Choroid plexus epithelial cell (primary cell): ENCODE data around the gene EHMT1.

ENCODE experiments used
- DNase-seq: peaks from one replicate; pipeline ENCODE4 v3.0.0-alpha.2; 2010; ENCODE audit warnings: low read depth
- H3K4me3 ChIP-seq: 2 replicates; pipeline ENCODE4 v1.5.1; 2011; ENCODE audit warnings: low read depth, mild to moderate bottlenecking, control low read depth, low read length, moderate library complexity
- TF ChIP-seq, protein P1 (sequence below): conservative IDR thresholded peaks from 2 replicates; pipeline ENCODE4 v1.5.1; 2011; ENCODE audit warnings: low read depth, mild to moderate bottlenecking, control low read depth, inconsistent platforms, low read length, moderate library complexity

The EHMT1 gene

GRCh38 chr9:137761032-137761431 lies 142.2 kb downstream of the EHMT1 start:
- TF ChIP-seq, protein P1, sequence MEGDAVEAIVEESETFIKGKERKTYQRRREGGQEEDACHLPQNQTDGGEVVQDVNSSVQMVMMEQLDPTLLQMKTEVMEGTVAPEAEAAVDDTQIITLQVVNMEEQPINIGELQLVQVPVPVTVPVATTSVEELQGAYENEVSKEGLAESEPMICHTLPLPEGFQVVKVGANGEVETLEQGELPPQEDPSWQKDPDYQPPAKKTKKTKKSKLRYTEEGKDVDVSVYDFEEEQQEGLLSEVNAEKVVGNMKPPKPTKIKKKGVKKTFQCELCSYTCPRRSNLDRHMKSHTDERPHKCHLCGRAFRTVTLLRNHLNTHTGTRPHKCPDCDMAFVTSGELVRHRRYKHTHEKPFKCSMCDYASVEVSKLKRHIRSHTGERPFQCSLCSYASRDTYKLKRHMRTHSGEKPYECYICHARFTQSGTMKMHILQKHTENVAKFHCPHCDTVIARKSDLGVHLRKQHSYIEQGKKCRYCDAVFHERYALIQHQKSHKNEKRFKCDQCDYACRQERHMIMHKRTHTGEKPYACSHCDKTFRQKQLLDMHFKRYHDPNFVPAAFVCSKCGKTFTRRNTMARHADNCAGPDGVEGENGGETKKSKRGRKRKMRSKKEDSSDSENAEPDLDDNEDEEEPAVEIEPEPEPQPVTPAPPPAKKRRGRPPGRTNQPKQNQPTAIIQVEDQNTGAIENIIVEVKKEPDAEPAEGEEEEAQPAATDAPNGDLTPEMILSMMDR = no peak
- no peak overlapping the region for H3K4me3 ChIP-seq
- peak; percentile 61 for DNase-seq

GRCh38 chr9:137761793-137762192 lies 143.0 kb downstream of the EHMT1 start:
- H3K4me3 ChIP-seq = no peak overlapping the region
- DNase-seq = no peak
- TF ChIP-seq, protein P1 = no peak

- H3K4me3 ChIP-seq = no peak overlapping the region
- TF ChIP-seq, protein P1 = no peak
- DNase-seq = no peak
Observed at GRCh38 chr9:137762414-137763061, 143.7 kb downstream of the EHMT1 start.

DNA sequence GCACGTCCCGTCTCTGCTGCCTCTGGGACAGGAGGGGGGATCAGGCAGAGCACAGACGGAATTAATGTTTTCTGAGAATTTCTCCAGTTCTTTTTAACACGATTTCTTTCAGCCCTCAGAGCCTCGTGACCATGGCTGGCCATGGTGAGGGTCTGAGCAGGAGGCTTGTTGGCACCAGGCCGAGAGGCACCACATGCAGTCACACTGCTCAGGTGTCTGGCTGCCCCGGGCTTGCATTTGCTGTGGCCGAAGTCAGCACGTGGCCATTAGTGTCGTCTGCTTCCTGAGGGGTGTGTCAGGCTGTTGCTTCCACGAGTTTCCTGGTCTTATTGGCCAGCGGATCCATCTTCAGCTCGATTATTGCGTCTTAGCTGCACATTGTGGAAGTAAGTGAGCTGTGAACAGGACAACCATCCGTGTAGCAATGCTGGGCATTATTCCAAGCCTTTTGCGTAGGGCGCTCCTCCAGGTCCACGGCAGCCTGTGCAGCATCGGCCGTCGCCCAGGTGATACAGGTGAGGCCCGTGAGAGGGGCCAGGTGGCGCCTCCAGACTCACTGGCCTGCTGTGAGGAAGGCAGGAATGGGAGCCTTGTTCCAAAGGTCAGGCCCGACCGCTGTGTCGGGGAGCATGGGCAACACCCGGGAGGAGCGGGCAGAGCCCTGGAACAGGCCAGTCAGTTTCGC lies 144.6 kb downstream of the EHMT1 start:
- H3K4me3 ChIP-seq = no peak overlapping the region
- TF ChIP-seq, protein P1 = no peak
- no peak for DNase-seq

- TF ChIP-seq, protein P1 = no peak
- DNase-seq = no peak
- no peak overlapping the region for H3K4me3 ChIP-seq
Observed at GRCh38 chr9:137764171-137764671, 145.4 kb downstream of the EHMT1 start.

GRCh38 chr9:137764981-137765380 lies 146.2 kb downstream of the EHMT1 start:
- DNase-seq = peak; percentile 37
- TF ChIP-seq, protein P1 = peak; percentile 36
- no peak overlapping the region for H3K4me3 ChIP-seq
